Neuronal stem cell (in vitro differentiated cells): ENCODE results near the gene IQSEC2.

Source experiments
- DNase-seq: peaks from one replicate; pipeline ENCODE4 v3.0.0-alpha.2; 2013; ENCODE audit warnings: low spot score
- H2AFZ ChIP-seq: one replicate; pipeline ENCODE4 v1.6.1; 2013; ENCODE audit warnings: mild to moderate bottlenecking, low read length, inconsistent platforms
- H2AK5ac ChIP-seq: 2 replicates; pipeline ENCODE4 v1.6.1; 2013; ENCODE audit warnings: low read depth, mild to moderate bottlenecking, inconsistent platforms, low read length, moderate library complexity, mixed read lengths
- H2BK120ac ChIP-seq: 2 replicates; pipeline ENCODE4 v1.6.1; 2013; ENCODE audit warnings: low read depth, mild to moderate bottlenecking, inconsistent platforms, low read length, moderate library complexity, mixed read lengths
- H2BK12ac ChIP-seq: one replicate; pipeline ENCODE4 v1.6.1; 2013; ENCODE audit warnings: low read length, inconsistent platforms
- H2BK15ac ChIP-seq: 2 replicates; pipeline ENCODE4 v1.6.1; 2013; ENCODE audit warnings: mild to moderate bottlenecking, low read length, inconsistent platforms, mixed read lengths
- H2BK5ac ChIP-seq: one replicate; pipeline ENCODE4 v1.6.1; 2013; ENCODE audit warnings: inconsistent platforms, mild to moderate bottlenecking, low read length, moderate library complexity
- H3K14ac ChIP-seq: one replicate; pipeline ENCODE4 v1.6.1; 2013; ENCODE audit warnings: low read length, inconsistent platforms
- H3K18ac ChIP-seq: 2 replicates; pipeline ENCODE4 v1.6.1; 2013; ENCODE audit warnings: low read length, inconsistent platforms
- H3K23ac ChIP-seq: 2 replicates; pipeline ENCODE4 v1.6.1; 2013; ENCODE audit warnings: low read depth, mild to moderate bottlenecking, mixed read lengths, low read length, inconsistent platforms; ENCODE audit not compliant: poor library complexity
- H3K27ac ChIP-seq: replicated peaks from 3 replicates; pipeline ENCODE4 v1.5.1; 2013; ENCODE audit warnings: low read length, inconsistent platforms
- H3K27me3 ChIP-seq, 3 experiments: 2 replicates each; pipeline ENCODE4 v1.6.1; 2013; ENCODE audit warnings: low read length in 3 of 3, mild to moderate bottlenecking in 2 of 3, inconsistent platforms in 1 of 3, low read depth in 1 of 3, mixed read lengths in 1 of 3, moderate library complexity in 1 of 3; ENCODE audit not compliant: control insufficient read depth in 3 of 3, insufficient read depth in 3 of 3
- H3K36me3 ChIP-seq, 2 donors: replicated peaks in 1 of 2; 2 replicates each; pipeline ENCODE4 v1.6.1; 2013; ENCODE audit warnings: low read length in 2 of 2; ENCODE audit not compliant: control insufficient read depth in 2 of 2, insufficient read depth in 2 of 2
- H3K4ac ChIP-seq: 2 replicates; pipeline ENCODE4 v1.6.1; 2013; ENCODE audit warnings: inconsistent platforms, mild to moderate bottlenecking, low read length, moderate library complexity
- H3K4me1 ChIP-seq, 2 donors: 1 replicate in 1 of 2; 2 replicates in 1 of 2; pipeline ENCODE4 v1.6.1; 2013; ENCODE audit warnings: low read length in 2 of 2, low read depth in 1 of 2; ENCODE audit not compliant: control insufficient read depth in 2 of 2, insufficient read depth in 1 of 2
- H3K4me2 ChIP-seq: one replicate; pipeline ENCODE4 v1.6.1; 2013; ENCODE audit warnings: mild to moderate bottlenecking, low read length, inconsistent platforms; ENCODE audit not compliant: insufficient read depth, poor library complexity, severe bottlenecking
- H3K4me3 ChIP-seq, 2 donors: 2 replicates each; pipeline ENCODE4 v1.5.1; 2013; ENCODE audit warnings: low read length in 2 of 2, mild to moderate bottlenecking in 2 of 2, inconsistent platforms in 1 of 2, moderate library complexity in 1 of 2
- H3K79me1 ChIP-seq: one replicate; pipeline ENCODE4 v1.6.1; 2013; ENCODE audit warnings: low read depth, mild to moderate bottlenecking, inconsistent platforms, low read length, moderate library complexity
- H3K9ac ChIP-seq: one replicate; pipeline ENCODE4 v1.6.1; 2013; ENCODE audit warnings: mild to moderate bottlenecking, low read depth, low read length, inconsistent platforms; ENCODE audit not compliant: poor library complexity
- H3K9me3 ChIP-seq, 2 donors: replicated peaks in 1 of 2; 2 replicates each; pipeline versions ENCODE3 to v1.6.1; 2013; ENCODE audit warnings: low read length in 2 of 2, mild to moderate bottlenecking in 2 of 2, inconsistent platforms in 1 of 2, low read depth in 1 of 2, mixed read lengths in 1 of 2, moderate library complexity in 1 of 2; ENCODE audit not compliant: control insufficient read depth in 2 of 2, insufficient read depth in 1 of 2
- H4K8ac ChIP-seq: one replicate; pipeline ENCODE4 v1.6.1; 2013; ENCODE audit warnings: low read depth, mild to moderate bottlenecking, inconsistent platforms, low read length, moderate library complexity
- H4K91ac ChIP-seq: one replicate; pipeline ENCODE4 v1.6.1; 2013; ENCODE audit warnings: low read length, low read depth, mild to moderate bottlenecking, inconsistent platforms; ENCODE audit not compliant: poor library complexity
- WGBS, 2 donors: extraction: QIAGEN DNeasy Blood & Tissue Kit; methylation state at CpG; one replicate each; pipeline ENCODE4 v1.1.7; 2013; ENCODE audit warnings: missing lambda C conversion rate in 2 of 2, mixed read lengths in 1 of 2; ENCODE audit not compliant: insufficient read length in 2 of 2, insufficient replicate concordance in 1 of 2; ENCODE audit errors: extremely low coverage in 2 of 2; 5-methylcytosine and 5-hydroxymethylcytosine counted together

Gene IQSEC2

GRCh38 chrX:53281963-53282695 lies 745 bp upstream of the IQSEC2 start:
- peak overlapping the region; percentile 82 for H2AFZ ChIP-seq
- no peak overlapping the region for H3K4ac ChIP-seq
- DNase-seq = no peak
- H4K91ac ChIP-seq = no peak overlapping the region
- no peaks in the 10 kb centered on the region for H3K79me1 ChIP-seq
- H3K4me3 ChIP-seq = peak overlapping the region in 1 of 2 donors; percentile 35
- no peak overlapping the region for H2BK12ac ChIP-seq
- H2BK5ac ChIP-seq = no peak overlapping the region
- H3K14ac ChIP-seq = no peak overlapping the region
- H3K4me1 ChIP-seq = peaks cover 7% of the 10 kb centered on the region in 2 donors
- no peak overlapping the region for H4K8ac ChIP-seq
- no peak overlapping the region for H3K27ac ChIP-seq
- H3K9ac ChIP-seq = no peak overlapping the region
- H3K23ac ChIP-seq = no peak overlapping the region
- no peak overlapping the region for H2BK120ac ChIP-seq
- H3K4me2 ChIP-seq = no peak overlapping the region
- no peak overlapping the region for H2AK5ac ChIP-seq
- no peak overlapping the region for H2BK15ac ChIP-seq
- no peaks in the 10 kb centered on the region for H3K27me3 ChIP-seq
- no CpG with 5 or more reads among the region's 5 CpGs for WGBS, 2 donors
- no peaks in the 10 kb centered on the region for H3K36me3 ChIP-seq
- no peak overlapping the region for H3K18ac ChIP-seq
- H3K9me3 ChIP-seq = no peaks in the 10 kb centered on the region

GRCh38 chrX:53280331-53281320 lies 758 bp downstream of the IQSEC2 start:
- Histone ChIP-seq H2BK12ac (peak overlapping the region; percentile 41), H2BK120ac (no peak overlapping the region), H3K27ac (peak overlapping the region; percentile 68), H4K8ac (peak overlapping the region; percentile 43), H3K79me1 (no peaks in the 10 kb centered on the region), H3K4me1 (peaks cover 4 to 7% of the 10 kb centered on the region in 2 donors), H3K14ac (peak overlapping the region; percentile 21), H3K27me3 (no peaks in the 10 kb centered on the region), H4K91ac (no peak overlapping the region), H3K4ac (no peak overlapping the region), H3K9me3 (no peaks in the 10 kb centered on the region), H3K36me3 (no peaks in the 10 kb centered on the region), H2BK15ac (no peak overlapping the region), H2BK5ac (peak overlapping the region; percentile 39), H3K4me2 (peak overlapping the region; percentile 33), H3K18ac (peak overlapping the region; percentile 85), H3K9ac (peak overlapping the region; percentile 70), H3K4me3 (peak overlapping the region in 1 of 2 donors; percentile 35), H2AFZ (peak overlapping the region; percentile 82), H2AK5ac (peak overlapping the region; percentile 56), H3K23ac (no peak overlapping the region)
- no CpG with 5 or more reads among the region's 14 CpGs for WGBS, 2 donors
- no peak for DNase-seq

DNA sequence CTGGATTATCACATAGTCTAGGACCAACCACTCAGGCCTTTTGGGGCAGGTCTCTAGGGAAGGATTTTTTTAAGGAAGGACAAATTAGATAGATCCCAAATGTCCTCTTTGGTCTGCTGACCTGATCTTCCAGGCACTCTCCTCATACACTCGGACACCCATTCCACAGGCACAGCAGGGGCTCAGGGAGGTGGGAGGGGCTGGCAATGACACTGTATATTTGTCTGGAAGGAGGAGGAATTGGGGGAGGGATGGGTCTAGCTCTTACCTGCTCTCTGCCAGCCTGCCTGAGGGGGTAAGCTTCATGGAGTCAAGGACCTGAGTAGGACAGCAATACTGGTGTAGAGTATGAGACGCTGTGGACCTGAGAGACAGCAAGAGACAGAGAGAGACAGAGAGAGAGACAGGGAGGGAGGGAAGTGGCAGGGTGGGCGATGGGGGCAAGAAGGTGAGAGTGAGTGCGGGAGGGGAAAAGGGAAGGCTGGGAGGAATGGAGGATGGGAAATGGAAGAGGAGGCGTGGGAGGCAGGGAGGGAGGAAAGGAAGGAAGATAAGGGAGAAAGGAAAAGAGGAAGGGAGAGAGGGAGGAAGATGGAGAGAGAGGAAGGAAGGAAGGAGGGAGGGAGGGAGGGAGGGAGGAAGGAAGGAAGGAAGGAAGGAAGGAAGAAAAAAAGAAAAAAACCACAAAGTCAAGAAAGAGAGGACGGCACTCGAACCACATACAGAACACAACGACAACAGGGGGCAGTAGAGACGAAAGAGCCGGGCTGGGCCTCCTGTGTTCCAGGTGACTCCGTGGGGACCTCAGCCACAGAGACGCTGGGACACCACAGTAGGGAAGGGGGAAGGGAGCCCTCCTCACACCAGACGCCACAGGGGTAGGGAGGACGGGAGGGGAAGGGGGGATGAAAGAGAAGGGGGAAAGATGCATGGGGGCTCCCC lies 1.8 kb downstream of the IQSEC2 start:
- no peak overlapping the region for H4K91ac ChIP-seq
- H3K4ac ChIP-seq = no peak overlapping the region
- no peak overlapping the region for H2BK5ac ChIP-seq
- peaks cover 4 to 7% of the 10 kb centered on the region in 2 donors for H3K4me1 ChIP-seq
- no peak overlapping the region for H2BK12ac ChIP-seq
- no peak overlapping the region for H2AK5ac ChIP-seq
- no peak overlapping the region for H3K14ac ChIP-seq
- no peaks in the 10 kb centered on the region for H3K27me3 ChIP-seq
- no peak overlapping the region for H3K4me2 ChIP-seq
- no peak for DNase-seq
- H3K27ac ChIP-seq = no peak overlapping the region
- 100% methylated on average over 1 of the region's 14 CpGs; no CpG with 5 or more reads in 1 of the 2 donors for WGBS, 2 donors
- no peak overlapping the region for H3K4me3 ChIP-seq
- no peaks in the 10 kb centered on the region for H3K36me3 ChIP-seq
- H2BK15ac ChIP-seq = no peak overlapping the region
- no peaks in the 10 kb centered on the region for H3K79me1 ChIP-seq
- no peak overlapping the region for H2AFZ ChIP-seq
- no peak overlapping the region for H3K23ac ChIP-seq
- H2BK120ac ChIP-seq = no peak overlapping the region
- no peak overlapping the region for H4K8ac ChIP-seq
- H3K9me3 ChIP-seq = no peaks in the 10 kb centered on the region
- H3K18ac ChIP-seq = no peak overlapping the region
- H3K9ac ChIP-seq = no peak overlapping the region
